Neuronal stem cell (in vitro differentiated cells): Measurements from ENCODE around the gene PSMB8.

Experiments used
- DNase-seq: peaks from one replicate; pipeline ENCODE4 v3.0.0-alpha.2; 2013; ENCODE audit warnings: low spot score
- H2AFZ ChIP-seq: one replicate; pipeline ENCODE4 v1.6.1; 2013; ENCODE audit warnings: mild to moderate bottlenecking, low read length, inconsistent platforms
- H2AK5ac ChIP-seq: 2 replicates; pipeline ENCODE4 v1.6.1; 2013; ENCODE audit warnings: low read depth, mild to moderate bottlenecking, inconsistent platforms, low read length, moderate library complexity, mixed read lengths
- H2BK120ac ChIP-seq: 2 replicates; pipeline ENCODE4 v1.6.1; 2013; ENCODE audit warnings: low read depth, mild to moderate bottlenecking, inconsistent platforms, low read length, moderate library complexity, mixed read lengths
- H2BK12ac ChIP-seq: one replicate; pipeline ENCODE4 v1.6.1; 2013; ENCODE audit warnings: low read length, inconsistent platforms
- H2BK15ac ChIP-seq: 2 replicates; pipeline ENCODE4 v1.6.1; 2013; ENCODE audit warnings: mild to moderate bottlenecking, low read length, inconsistent platforms, mixed read lengths
- H2BK5ac ChIP-seq: one replicate; pipeline ENCODE4 v1.6.1; 2013; ENCODE audit warnings: inconsistent platforms, mild to moderate bottlenecking, low read length, moderate library complexity
- H3K14ac ChIP-seq: one replicate; pipeline ENCODE4 v1.6.1; 2013; ENCODE audit warnings: low read length, inconsistent platforms
- H3K18ac ChIP-seq: 2 replicates; pipeline ENCODE4 v1.6.1; 2013; ENCODE audit warnings: low read length, inconsistent platforms
- H3K23ac ChIP-seq: 2 replicates; pipeline ENCODE4 v1.6.1; 2013; ENCODE audit warnings: low read depth, mild to moderate bottlenecking, mixed read lengths, low read length, inconsistent platforms; ENCODE audit not compliant: poor library complexity
- H3K27ac ChIP-seq: replicated peaks from 3 replicates; pipeline ENCODE4 v1.5.1; 2013; ENCODE audit warnings: low read length, inconsistent platforms
- H3K27me3 ChIP-seq, 3 experiments: 2 replicates each; pipeline ENCODE4 v1.6.1; 2013; ENCODE audit warnings: low read length in 3 of 3, mild to moderate bottlenecking in 2 of 3, inconsistent platforms in 1 of 3, low read depth in 1 of 3, mixed read lengths in 1 of 3, moderate library complexity in 1 of 3; ENCODE audit not compliant: control insufficient read depth in 3 of 3, insufficient read depth in 3 of 3
- H3K36me3 ChIP-seq, 2 donors: replicated peaks in 1 of 2; 2 replicates each; pipeline ENCODE4 v1.6.1; 2013; ENCODE audit warnings: low read length in 2 of 2; ENCODE audit not compliant: control insufficient read depth in 2 of 2, insufficient read depth in 2 of 2
- H3K4ac ChIP-seq: 2 replicates; pipeline ENCODE4 v1.6.1; 2013; ENCODE audit warnings: inconsistent platforms, mild to moderate bottlenecking, low read length, moderate library complexity
- H3K4me1 ChIP-seq, 2 donors: 1 replicate in 1 of 2; 2 replicates in 1 of 2; pipeline ENCODE4 v1.6.1; 2013; ENCODE audit warnings: low read length in 2 of 2, low read depth in 1 of 2; ENCODE audit not compliant: control insufficient read depth in 2 of 2, insufficient read depth in 1 of 2
- H3K4me2 ChIP-seq: one replicate; pipeline ENCODE4 v1.6.1; 2013; ENCODE audit warnings: mild to moderate bottlenecking, low read length, inconsistent platforms; ENCODE audit not compliant: insufficient read depth, poor library complexity, severe bottlenecking
- H3K4me3 ChIP-seq, 2 donors: 2 replicates each; pipeline ENCODE4 v1.5.1; 2013; ENCODE audit warnings: low read length in 2 of 2, mild to moderate bottlenecking in 2 of 2, inconsistent platforms in 1 of 2, moderate library complexity in 1 of 2
- H3K79me1 ChIP-seq: one replicate; pipeline ENCODE4 v1.6.1; 2013; ENCODE audit warnings: low read depth, mild to moderate bottlenecking, inconsistent platforms, low read length, moderate library complexity
- H3K9ac ChIP-seq: one replicate; pipeline ENCODE4 v1.6.1; 2013; ENCODE audit warnings: mild to moderate bottlenecking, low read depth, low read length, inconsistent platforms; ENCODE audit not compliant: poor library complexity
- H3K9me3 ChIP-seq, 2 donors: replicated peaks in 1 of 2; 2 replicates each; pipeline versions ENCODE3 to v1.6.1; 2013; ENCODE audit warnings: low read length in 2 of 2, mild to moderate bottlenecking in 2 of 2, inconsistent platforms in 1 of 2, low read depth in 1 of 2, mixed read lengths in 1 of 2, moderate library complexity in 1 of 2; ENCODE audit not compliant: control insufficient read depth in 2 of 2, insufficient read depth in 1 of 2
- H4K8ac ChIP-seq: one replicate; pipeline ENCODE4 v1.6.1; 2013; ENCODE audit warnings: low read depth, mild to moderate bottlenecking, inconsistent platforms, low read length, moderate library complexity
- H4K91ac ChIP-seq: one replicate; pipeline ENCODE4 v1.6.1; 2013; ENCODE audit warnings: low read length, low read depth, mild to moderate bottlenecking, inconsistent platforms; ENCODE audit not compliant: poor library complexity
- WGBS, 2 donors: extraction: QIAGEN DNeasy Blood & Tissue Kit; methylation state at CpG; one replicate each; pipeline ENCODE4 v1.1.7; 2013; ENCODE audit warnings: missing lambda C conversion rate in 2 of 2, mixed read lengths in 1 of 2; ENCODE audit not compliant: insufficient read length in 2 of 2, insufficient replicate concordance in 1 of 2; ENCODE audit errors: extremely low coverage in 2 of 2; 5-methylcytosine and 5-hydroxymethylcytosine counted together

The PSMB8 gene

DNA sequence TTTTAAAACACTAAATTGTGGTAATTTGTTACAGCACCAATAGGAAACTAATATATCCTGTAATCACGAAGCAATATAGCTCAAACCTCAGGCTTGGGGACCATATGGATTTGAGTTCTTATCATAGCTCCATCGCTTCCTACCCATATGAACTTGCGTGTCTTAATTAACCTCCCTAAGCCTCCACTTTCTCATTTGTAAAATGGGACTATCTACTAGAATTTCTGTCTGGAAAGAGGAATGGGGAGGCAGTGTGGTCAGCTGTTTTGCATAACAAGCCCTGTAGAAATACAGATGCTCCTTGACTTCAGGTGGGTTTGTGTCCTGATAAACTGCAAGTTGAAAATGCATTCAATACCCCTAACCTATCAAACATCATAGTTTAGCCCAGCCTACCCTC is 44.1 kb downstream of the PSMB8 start:
- H3K18ac ChIP-seq, result no peak overlapping the region
- WGBS, 2 donors, result no CpG with 5 or more reads among the region's 3 CpGs
- no peaks in the 10 kb centered on the region for H3K36me3 ChIP-seq
- no peak overlapping the region for H2AFZ ChIP-seq
- no peak overlapping the region for H3K4ac ChIP-seq
- H2BK120ac ChIP-seq, result no peak overlapping the region
- H3K4me2 ChIP-seq, result no peak overlapping the region
- DNase-seq, result no peak
- H3K9ac ChIP-seq, result no peak overlapping the region
- no peak overlapping the region for H2BK12ac ChIP-seq
- H3K79me1 ChIP-seq, result no peaks in the 10 kb centered on the region
- H3K4me3 ChIP-seq, result no peak overlapping the region
- no peak overlapping the region for H2BK15ac ChIP-seq
- H2BK5ac ChIP-seq, result no peak overlapping the region
- no peak overlapping the region for H4K8ac ChIP-seq
- H4K91ac ChIP-seq, result no peak overlapping the region
- peaks cover 0 to 1% of the 10 kb centered on the region in 2 donors for H3K4me1 ChIP-seq
- no peak overlapping the region for H3K27ac ChIP-seq
- no peak overlapping the region for H3K14ac ChIP-seq
- H3K27me3 ChIP-seq, result peaks cover 0 to 16% (median 2%) of the 10 kb centered on the region in 3 experiments
- peaks cover 0 to 4% of the 10 kb centered on the region in 2 donors for H3K9me3 ChIP-seq
- H3K23ac ChIP-seq, result no peak overlapping the region
- H2AK5ac ChIP-seq, result no peak overlapping the region

DNA sequence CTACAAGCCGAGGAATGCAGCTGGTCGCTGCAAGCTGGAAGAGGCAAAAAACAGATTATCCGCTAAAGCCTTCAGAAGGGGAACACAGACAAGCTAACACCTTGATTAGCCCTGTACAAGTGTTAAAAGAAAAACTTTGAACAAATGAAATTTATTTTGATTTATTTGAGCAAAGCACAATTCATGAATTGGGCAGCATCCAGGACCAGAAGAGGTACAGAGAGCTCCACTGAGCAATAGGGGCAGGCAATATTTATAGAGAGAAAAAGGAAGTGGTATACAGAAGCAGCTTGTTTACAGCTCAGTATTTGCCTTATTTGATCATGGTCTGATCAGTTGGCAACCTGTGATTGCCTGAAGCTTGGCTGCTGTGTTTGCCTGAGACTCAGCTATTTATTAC is 44.7 kb downstream of the PSMB8 start:
- WGBS, 2 donors, result no CpG with 5 or more reads among the region's 3 CpGs
- no peak overlapping the region for H2BK120ac ChIP-seq
- H2AK5ac ChIP-seq, result no peak overlapping the region
- no peak overlapping the region for H2AFZ ChIP-seq
- H3K4me2 ChIP-seq, result no peak overlapping the region
- H3K27me3 ChIP-seq, result peaks cover 0 to 22% (median 2%) of the 10 kb centered on the region in 3 experiments
- no peak overlapping the region for H3K14ac ChIP-seq
- no peak overlapping the region for H4K91ac ChIP-seq
- no peak overlapping the region for H3K9ac ChIP-seq
- peaks cover 0 to 4% of the 10 kb centered on the region in 2 donors for H3K9me3 ChIP-seq
- peaks cover 0 to 1% of the 10 kb centered on the region in 2 donors for H3K4me1 ChIP-seq
- H3K36me3 ChIP-seq, result no peaks in the 10 kb centered on the region
- H4K8ac ChIP-seq, result no peak overlapping the region
- H2BK12ac ChIP-seq, result no peak overlapping the region
- no peak overlapping the region for H2BK15ac ChIP-seq
- no peak overlapping the region for H3K27ac ChIP-seq
- H2BK5ac ChIP-seq, result no peak overlapping the region
- H3K4ac ChIP-seq, result no peak overlapping the region
- DNase-seq, result no peak
- no peak overlapping the region for H3K18ac ChIP-seq
- no peaks in the 10 kb centered on the region for H3K79me1 ChIP-seq
- no peak overlapping the region for H3K4me3 ChIP-seq
- no peak overlapping the region for H3K23ac ChIP-seq

DNA sequence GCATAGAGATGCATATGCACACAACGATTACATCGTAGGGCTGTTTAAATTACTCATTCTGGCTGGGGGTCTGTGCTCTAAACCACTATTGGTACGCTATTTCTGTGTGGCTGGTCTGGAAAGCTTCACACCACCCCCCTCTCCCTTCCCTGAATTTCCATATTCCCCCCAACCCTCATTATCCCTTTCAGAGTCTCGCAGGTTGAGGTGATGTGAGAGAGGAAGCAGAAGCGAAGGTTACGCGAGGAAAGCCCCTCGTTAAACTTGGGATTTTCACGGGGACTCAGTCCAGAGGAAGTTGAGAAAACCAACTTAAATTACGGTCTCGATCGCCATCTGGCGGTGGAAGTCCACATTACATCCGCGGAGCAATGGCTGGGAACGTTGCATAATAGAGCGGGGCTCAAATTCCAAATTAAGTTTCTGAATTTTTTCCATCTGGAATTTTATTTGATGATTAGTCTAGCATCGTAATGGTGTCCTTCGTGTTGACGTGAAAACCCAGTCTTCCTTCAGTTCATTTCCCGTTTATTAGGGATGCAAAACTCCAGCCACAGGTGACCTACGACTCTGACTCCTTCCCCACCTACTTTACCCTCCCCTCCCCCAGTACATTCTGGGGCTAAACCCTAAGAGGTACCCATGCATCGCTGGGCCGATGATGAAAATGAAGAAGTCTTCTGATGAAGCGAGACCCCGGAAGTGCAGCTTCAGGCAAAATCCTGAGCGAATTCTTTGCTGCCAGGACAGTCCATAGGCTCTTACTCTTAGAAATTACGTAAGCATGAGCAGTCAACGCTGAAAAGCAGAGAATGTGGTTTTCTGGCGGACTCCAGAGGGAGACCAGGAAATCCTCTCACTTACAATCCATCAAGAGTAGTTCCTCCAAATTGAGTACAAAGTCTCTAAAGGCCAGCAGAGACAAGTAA is 46.7 kb downstream of the PSMB8 start:
- peak overlapping the region; percentile 22 for H3K4me2 ChIP-seq
- H2BK120ac ChIP-seq, result no peak overlapping the region
- no peak overlapping the region for H3K18ac ChIP-seq
- no peaks in the 10 kb centered on the region for H3K79me1 ChIP-seq
- no peaks in the 10 kb centered on the region for H3K36me3 ChIP-seq
- H2AK5ac ChIP-seq, result no peak overlapping the region
- peaks cover 0 to 4% of the 10 kb centered on the region in 2 donors for H3K9me3 ChIP-seq
- H2AFZ ChIP-seq, result peak overlapping the region; percentile 67
- H3K27me3 ChIP-seq, result peaks cover 0 to 26% (median 2%) of the 10 kb centered on the region in 3 experiments
- no peak overlapping the region for H2BK5ac ChIP-seq
- no peak overlapping the region for H3K27ac ChIP-seq
- H2BK15ac ChIP-seq, result no peak overlapping the region
- H4K91ac ChIP-seq, result no peak overlapping the region
- peak; percentile 72 for DNase-seq
- H2BK12ac ChIP-seq, result no peak overlapping the region
- H3K9ac ChIP-seq, result no peak overlapping the region
- H3K23ac ChIP-seq, result peak overlapping the region; percentile 76
- no peak overlapping the region for H3K4ac ChIP-seq
- peaks cover 0 to 1% of the 10 kb centered on the region in 2 donors for H3K4me1 ChIP-seq
- H3K14ac ChIP-seq, result no peak overlapping the region
- peak overlapping the region; percentile 78 for H4K8ac ChIP-seq
- WGBS, 2 donors, result no CpG with 5 or more reads among the region's 30 CpGs
- H3K4me3 ChIP-seq, result no peak overlapping the region

DNA sequence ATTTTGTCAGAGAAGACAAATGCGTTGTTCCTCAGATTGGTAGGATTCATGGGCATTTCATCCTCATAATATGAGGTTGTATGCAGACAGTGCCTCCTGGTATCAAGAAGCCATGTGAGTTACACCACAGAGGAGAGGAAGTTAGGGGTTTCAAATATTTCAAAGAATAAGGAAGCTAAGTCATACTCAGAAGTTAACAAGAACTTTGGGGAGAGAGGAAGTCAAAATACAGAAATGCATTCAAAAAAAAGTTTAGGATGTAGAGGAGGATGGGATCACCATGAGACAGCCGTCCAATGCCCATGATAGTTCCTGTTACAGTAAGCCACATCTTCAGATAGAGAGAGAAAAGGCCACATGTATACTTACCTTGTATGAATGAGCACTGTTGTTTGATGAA is 49.3 kb downstream of the PSMB8 start:
- no peak for DNase-seq
- no peak overlapping the region for H4K91ac ChIP-seq
- no peaks in the 10 kb centered on the region for H3K79me1 ChIP-seq
- H3K27ac ChIP-seq, result no peak overlapping the region
- no peak overlapping the region for H2AFZ ChIP-seq
- no peak overlapping the region for H2AK5ac ChIP-seq
- no peak overlapping the region for H3K23ac ChIP-seq
- no peak overlapping the region for H4K8ac ChIP-seq
- H2BK5ac ChIP-seq, result no peak overlapping the region
- H3K14ac ChIP-seq, result no peak overlapping the region
- H3K4me3 ChIP-seq, result no peak overlapping the region
- no peak overlapping the region for H3K4ac ChIP-seq
- H2BK12ac ChIP-seq, result no peak overlapping the region
- peaks cover 0 to 1% of the 10 kb centered on the region in 2 donors for H3K4me1 ChIP-seq
- H3K27me3 ChIP-seq, result peaks cover 0 to 33% (median 2%) of the 10 kb centered on the region in 3 experiments
- no peak overlapping the region for H3K9ac ChIP-seq
- H2BK15ac ChIP-seq, result no peak overlapping the region
- WGBS, 2 donors, result no CpG with 5 or more reads among the region's 2 CpGs
- no peak overlapping the region for H3K4me2 ChIP-seq
- H3K36me3 ChIP-seq, result no peaks in the 10 kb centered on the region
- H2BK120ac ChIP-seq, result no peak overlapping the region
- H3K18ac ChIP-seq, result no peak overlapping the region
- peaks cover 0 to 4% of the 10 kb centered on the region in 2 donors for H3K9me3 ChIP-seq
